Smooth muscle cell (in vitro differentiated cells): Measurements from ENCODE around the gene MEOX2. TPM values are rescaled to one million over a fixed set of nuclear protein-coding genes. Genes with fewer than 3 reads are reported as not detected.

Source experiments
- DNase-seq: peaks from one replicate; lab custom pipeline; 2025; ENCODE audit not compliant: unreplicated experiment; lab: John Stamatoyannopoulos, UW
- H2AFZ ChIP-seq: fragments of 200-600 bp; sonication (generic); 2 replicates; pipeline ENCODE4 v1.6.0; 2016; ENCODE audit warnings: antibody characterized with exemption, low read depth, mild to moderate bottlenecking
- H3F3A ChIP-seq: fragments of 200-600 bp; sonication (generic); 2 replicates; pipeline ENCODE4 v1.6.0; 2017; ENCODE audit warnings: antibody characterized with exemption, low read depth
- H3K27ac ChIP-seq: fragments of 200-600 bp; sonication (generic); 2 replicates; pipeline ENCODE4 v1.5.1; 2016; ENCODE audit warnings: low read depth, mild to moderate bottlenecking
- H3K27me3 ChIP-seq: fragments of 200-600 bp; sonication (generic); 2 replicates; pipeline ENCODE4 v1.6.1; 2016; ENCODE audit warnings: low read depth, mild to moderate bottlenecking
- H3K36me3 ChIP-seq: fragments of 200-600 bp; sonication (generic); 2 replicates; pipeline ENCODE4 v1.5.1; 2016; ENCODE audit warnings: low read depth
- H3K4me1 ChIP-seq: fragments of 200-600 bp; sonication (generic); 2 replicates; pipeline ENCODE4 v1.5.1; 2016; ENCODE audit warnings: low read depth
- H3K4me2 ChIP-seq: fragments of 200-600 bp; sonication (generic); 2 replicates; pipeline ENCODE4 v1.6.0; 2016; ENCODE audit warnings: mild to moderate bottlenecking
- H3K4me3 ChIP-seq: fragments of 200-600 bp; sonication (generic); 2 replicates; pipeline ENCODE4 v1.5.1; 2016; ENCODE audit warnings: mild to moderate bottlenecking
- H3K79me2 ChIP-seq: fragments of 200-600 bp; sonication (generic); 2 replicates; pipeline ENCODE4 v1.6.0; 2016; ENCODE audit warnings: low read depth, mild to moderate bottlenecking
- H3K9ac ChIP-seq: fragments of 200-600 bp; sonication (generic); 2 replicates; pipeline ENCODE4 v1.6.0; 2016; ENCODE audit warnings: low read depth
- H3K9me3 ChIP-seq: fragments of 200-600 bp; sonication (generic); replicated peaks from 2 replicates; pipeline ENCODE4 v1.5.1; 2016; ENCODE audit warnings: low read depth
- H4K20me1 ChIP-seq: fragments of 200-600 bp; sonication (generic); 2 replicates; pipeline ENCODE4 v1.6.0; 2016; ENCODE audit warnings: low read depth
- CTCF ChIP-seq: fragments of 200-600 bp; sonication (generic); IDR thresholded peaks from 2 replicates; pipeline ENCODE4 v1.5.1; 2017; ENCODE audit warnings: borderline replicate concordance, mild to moderate bottlenecking, antibody characterized with exemption; ENCODE audit not compliant: insufficient read depth, poor library complexity, severe bottlenecking
- whole genome bisulfite sequencing: methylation state at CpG from one replicate; pipeline ENCODE4 v1.1.7; 2016; ENCODE audit warnings: low lambda C conversion rate; 5-methylcytosine and 5-hydroxymethylcytosine counted together
- polyA plus RNA-seq: library from polyadenylated mRNA; unstranded; fragments of >200 nt; fragmentation: Nextera tagmentation; extraction: Ambion mirVana; gene quantifications from 2 replicates; pipeline ENCODE4 v1.2.1, GENCODE V29; 2016
- total RNA-seq: library from RNA; depleted of rRNA; stranded (reverse); fragments of >200 nt; gene quantifications from 2 replicates; pipeline ENCODE4 v1.2.3, GENCODE V29; 2014

MEOX2 gene
- total and polyA plus RNA-seq, 2 experiments from 2014 or later: 0.19 TPM; not detected in 1

DNA sequence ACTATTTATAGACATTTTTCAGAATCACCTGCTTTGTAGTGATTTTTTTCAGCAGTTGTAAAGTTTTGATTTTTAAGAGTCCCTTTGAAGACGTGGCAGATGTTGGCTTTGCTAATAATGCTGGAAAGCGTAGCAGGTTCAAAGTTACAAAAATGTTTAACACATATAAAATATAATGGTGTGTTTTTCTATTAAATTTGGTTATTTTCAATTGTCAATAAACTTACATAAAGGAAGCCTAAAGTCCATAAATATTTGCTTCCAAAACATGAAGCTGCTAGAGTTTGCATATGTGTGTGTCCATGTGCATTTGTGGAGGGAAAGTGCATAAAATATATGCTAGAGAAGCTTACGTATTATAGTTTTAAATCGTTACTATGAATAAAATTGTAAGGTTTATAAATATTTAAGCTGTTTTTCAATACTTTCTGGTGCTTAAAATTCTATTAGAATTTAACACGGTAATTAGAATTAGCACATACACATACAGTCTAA is 3.7 kb downstream of the MEOX2 start:
- H3K27ac ChIP-seq: no peak overlapping the region
- no peak overlapping the region for H3K9ac ChIP-seq
- H3K36me3 ChIP-seq: no peaks in the 10 kb centered on the region
- WGBS: 83% methylated on average over 5 of the region's 5 CpGs
- TF ChIP-seq CTCF: no peak
- no peak overlapping the region for H3K4me3 ChIP-seq
- no peaks in the 10 kb centered on the region for H3F3A ChIP-seq
- no peak overlapping the region for H2AFZ ChIP-seq
- H4K20me1 ChIP-seq: no peaks in the 10 kb centered on the region
- no peak for DNase-seq
- H3K27me3 ChIP-seq: peaks cover 70% of the 10 kb centered on the region
- no peaks in the 10 kb centered on the region for H3K9me3 ChIP-seq
- H3K4me1 ChIP-seq: peaks cover 24% of the 10 kb centered on the region
- no peaks in the 10 kb centered on the region for H3K79me2 ChIP-seq
- H3K4me2 ChIP-seq: no peak overlapping the region

- no peaks in the 10 kb centered on the region for H4K20me1 ChIP-seq
- peaks cover 20% of the 10 kb centered on the region for H3K4me1 ChIP-seq
- no peaks in the 10 kb centered on the region for H3F3A ChIP-seq
- H3K9ac ChIP-seq: no peak overlapping the region
- no peak for DNase-seq
- H3K27ac ChIP-seq: no peak overlapping the region
- peaks cover 63% of the 10 kb centered on the region for H3K27me3 ChIP-seq
- no peaks in the 10 kb centered on the region for H3K79me2 ChIP-seq
- H2AFZ ChIP-seq: no peak overlapping the region
- no peak overlapping the region for H3K4me3 ChIP-seq
- no peak overlapping the region for H3K4me2 ChIP-seq
- no peaks in the 10 kb centered on the region for H3K9me3 ChIP-seq
- H3K36me3 ChIP-seq: no peaks in the 10 kb centered on the region
- no peak for TF ChIP-seq CTCF
Measured at GRCh38 chr7:15682111-15682510, 4.4 kb downstream of the MEOX2 start.

- Histone ChIP-seq H3K4me2 (no peak overlapping the region), H2AFZ (no peak overlapping the region), H3K4me1 (peaks cover 16% of the 10 kb centered on the region), H3K9me3 (no peaks in the 10 kb centered on the region), H3K36me3 (no peaks in the 10 kb centered on the region), H3K79me2 (no peaks in the 10 kb centered on the region), H3F3A (no peaks in the 10 kb centered on the region), H3K4me3 (no peak overlapping the region), H3K27me3 (peaks cover 59% of the 10 kb centered on the region), H3K27ac (no peak overlapping the region), H3K9ac (no peak overlapping the region), H4K20me1 (no peaks in the 10 kb centered on the region)
- TF ChIP-seq CTCF: no peak
- DNase-seq: no peak
- 86% methylated on average over 2 of the region's 2 CpGs for WGBS
Measured at GRCh38 chr7:15681631-15682030, 4.9 kb downstream of the MEOX2 start.

DNA sequence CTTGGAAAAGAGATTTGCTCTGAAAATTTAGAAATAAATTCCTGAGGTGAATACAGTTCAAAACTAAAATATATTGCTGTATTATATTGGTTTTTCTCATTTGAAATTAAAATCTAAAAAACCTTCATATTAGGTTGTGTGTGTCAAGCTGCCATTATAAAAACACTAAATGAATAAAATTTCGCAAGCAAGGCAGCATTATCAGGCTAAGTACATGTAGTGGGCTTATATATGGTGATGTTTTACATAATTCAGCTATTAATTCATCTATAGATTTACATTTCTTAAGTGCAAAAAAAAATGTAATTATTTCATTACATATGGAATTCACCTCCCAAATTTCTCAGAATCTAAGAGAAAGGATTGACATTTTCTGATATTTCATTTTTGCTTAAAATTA is 5.3 kb downstream of the MEOX2 start:
- H2AFZ ChIP-seq: no peak overlapping the region
- H3K4me3 ChIP-seq: no peak overlapping the region
- H3K9ac ChIP-seq: no peak overlapping the region
- no peaks in the 10 kb centered on the region for H3K36me3 ChIP-seq
- no peak for DNase-seq
- H4K20me1 ChIP-seq: no peaks in the 10 kb centered on the region
- no peaks in the 10 kb centered on the region for H3K9me3 ChIP-seq
- H3K27me3 ChIP-seq: peaks cover 54% of the 10 kb centered on the region
- no peak overlapping the region for H3K27ac ChIP-seq
- H3K79me2 ChIP-seq: no peaks in the 10 kb centered on the region
- H3K4me2 ChIP-seq: no peak overlapping the region
- peaks cover 11% of the 10 kb centered on the region for H3K4me1 ChIP-seq
- 86% methylated on average over 1 of the region's 1 CpG for WGBS
- H3F3A ChIP-seq: no peaks in the 10 kb centered on the region
- TF ChIP-seq CTCF: no peak
